Head of caudate nucleus (tissue), 42 donors: ENCODE results near the gene SSR4.
"Not testable (repeated sequence)": the region's sequence is repeated elsewhere in the genome, so short reads cannot be mapped to it uniquely, and the experiment has no call there.

Experiments
- DNase-seq, 42 donors: peaks; one replicate each; pipeline versions ENCODE4 v3.0.0 to v3.0.0-alpha.2; 2020 to 2021; ENCODE audit warnings: mixed read lengths in 7 of 42
- intact Hi-C: fragments of 100-400 bp; cut with DNase I; formaldehyde crosslinking; loops from one replicate; pipeline ENCODE4 v1.15.0; 2022

SSR4 gene

GRCh38 chrX:153794018-153794896 lies at the start of gene SSR4, which contains the start of gene IDH3G:
SSR4 (plus strand) TSS chrX:153794668; CDS start chrX:153794688, 20 bp downstream.
IDH3G (minus strand) TSS chrX:153794375; CDS start chrX:153794326, 49 bp downstream.
- DNase-seq: peak; percentile 78 to 97 (median 92)
- intact Hi-C loops: no loop called here

- peak in 2 of 42 donors; percentile 30 to 37 for DNase-seq
- intact Hi-C loops: not testable (repeated sequence)
These were observed 49.4 kb upstream of the SSR4 start for GRCh38 chrX:153745067-153745433.

GRCh38 chrX:153746359-153746758 lies 48.1 kb upstream of the SSR4 start:
- DNase-seq: peak in 1 of 42 donors; percentile 8

GRCh38 chrX:153746991-153747390 lies 47.5 kb upstream of the SSR4 start:
- intact Hi-C loops: not testable (repeated sequence)
- peak in 1 of 42 donors; percentile 9 for DNase-seq

More at GRCh38 chrX:153746359-153746758, 48.1 kb upstream of the SSR4 start:
- intact Hi-C loops: no loop called here

- peak in 24 of 42 donors; percentile 28 to 78 (median 54) for DNase-seq
- intact Hi-C loops: not testable (repeated sequence)
These were observed 45.5 kb upstream of the SSR4 start for GRCh38 chrX:153749017-153749416.

- intact Hi-C loops: no loop called here
- DNase-seq: peak in 5 of 42 donors; percentile 5 to 24 (median 14)
These were observed 44.2 kb upstream of the SSR4 start for GRCh38 chrX:153750127-153750774.

GRCh38 chrX:153755136-153755535 lies 39.3 kb upstream of the SSR4 start:
- intact Hi-C loops: no loop called here
- DNase-seq: no peak

GRCh38 chrX:153761863-153762262 lies 32.6 kb upstream of the SSR4 start:
- intact Hi-C loops: no loop called here
- peak in 6 of 42 donors; percentile 6 to 43 (median 16) for DNase-seq

GRCh38 chrX:153762626-153763173 lies 31.8 kb upstream of the SSR4 start:
- intact Hi-C loops: no loop called here
- DNase-seq: peak in 8 of 42 donors; percentile 3 to 36 (median 18)

- DNase-seq: peak in 12 of 42 donors; percentile 1 to 34 (median 16)
- intact Hi-C loops: no loop called here
These were observed 31.1 kb upstream of the SSR4 start for GRCh38 chrX:153763298-153763932.

- intact Hi-C loops: loop anchor here (2.0 kb wide), 2 partner anchors 75 to 183 kb away; no protein-coding TSS in a partner anchor
These were observed 30.3 kb upstream of the SSR4 start, which contains the start of gene PLXNB3 for GRCh38 chrX:153763989-153764755. PLXNB3 (plus strand) TSS chrX:153764249; CDS start chrX:153765536, 1,287 bp downstream.

GRCh38 chrX:153764786-153765137 lies 29.7 kb upstream of the SSR4 start:
- intact Hi-C loops: loop anchor here (2.0 kb wide), 2 partner anchors 76 to 182 kb away; no protein-coding TSS in a partner anchor
- no peak for DNase-seq

More at GRCh38 chrX:153763989-153764755, 30.3 kb upstream of the SSR4 start, which contains the start of gene PLXNB3:
- peak; percentile 79 to 97 (median 91) for DNase-seq

- DNase-seq: peak; percentile 79 to 98 (median 92)
- intact Hi-C loops: loop anchor here (2.0 kb wide), 2 partner anchors 77 to 181 kb away; no protein-coding TSS in a partner anchor
These were observed 29.1 kb upstream of the SSR4 start for GRCh38 chrX:153765138-153766079.

- intact Hi-C loops: no loop called here
- DNase-seq: peak; percentile 29 to 88 (median 68)
These were observed 28.2 kb upstream of the SSR4 start for GRCh38 chrX:153766098-153766817.

- peak in 16 of 42 donors; percentile 9 to 45 (median 22) for DNase-seq
- intact Hi-C loops: no loop called here
These were observed 27.4 kb upstream of the SSR4 start for GRCh38 chrX:153766871-153767673.
